Right atrium auricular region (tissue), 2 donors: ENCODE results near the gene BCKDHB. TPM values are rescaled to one million over a fixed set of nuclear protein-coding genes. Genes with fewer than 3 reads are reported as not detected.
"Not testable (repeated sequence)": the region's sequence is repeated elsewhere in the genome, so short reads cannot be mapped to it uniquely, and the experiment has no call there.

Experiments used
- DNase-seq: peaks from one replicate; pipeline ENCODE4 v3.0.0-alpha.2; 2019; ENCODE audit warnings: low spot score
- H3K27ac ChIP-seq, 2 donors: fragments of 200-600 bp; sonication (generic); 1 replicate in 1 of 2; 2 replicates in 1 of 2; pipeline ENCODE4 v1.5.1; 2016 to 2019
- H3K27me3 ChIP-seq, 2 donors: fragments of 200-600 bp; sonication (generic); one replicate each; pipeline versions ENCODE4 v1.5.1 to v1.6.0; 2017 to 2019
- H3K36me3 ChIP-seq: fragments of 200-600 bp; sonication (generic); one replicate; pipeline ENCODE4 v1.5.1; 2016
- H3K4me1 ChIP-seq, 2 donors: fragments of 200-600 bp; sonication (generic); one replicate each; pipeline versions ENCODE4 v1.5.1 to v1.6.0; 2017 to 2019
- H3K4me3 ChIP-seq, 2 donors: fragments of 200-600 bp; sonication (generic); 1 replicate in 1 of 2; 2 replicates in 1 of 2; pipeline ENCODE4 v1.5.1; 2017 to 2019; ENCODE audit warnings: mild to moderate bottlenecking in 1 of 2, moderate library complexity in 1 of 2
- H3K9me3 ChIP-seq, 2 donors: fragments of 200-600 bp; sonication (generic); one replicate each; pipeline ENCODE4 v1.5.1; 2019
- total RNA-seq, 2 donors: library from RNA; depleted of rRNA; stranded (reverse); fragments of >200 nt; gene quantifications; one replicate each; pipeline ENCODE4 v1.1.0, GENCODE V29; 2016
- TF ChIP-seq, protein P1 (sequence below), 2 donors: fragments of 200-600 bp; sonication (generic); IDR thresholded peaks; one replicate each; pipeline ENCODE4 v1.5.1; 2019; ENCODE audit warnings: antibody characterized with exemption in 2 of 2

BCKDHB gene
- total RNA-seq: 10 to 100 TPM in 1 of 2 donors, 1 to 10 TPM in 1; 8.1 to 23.3 TPM

DNA sequence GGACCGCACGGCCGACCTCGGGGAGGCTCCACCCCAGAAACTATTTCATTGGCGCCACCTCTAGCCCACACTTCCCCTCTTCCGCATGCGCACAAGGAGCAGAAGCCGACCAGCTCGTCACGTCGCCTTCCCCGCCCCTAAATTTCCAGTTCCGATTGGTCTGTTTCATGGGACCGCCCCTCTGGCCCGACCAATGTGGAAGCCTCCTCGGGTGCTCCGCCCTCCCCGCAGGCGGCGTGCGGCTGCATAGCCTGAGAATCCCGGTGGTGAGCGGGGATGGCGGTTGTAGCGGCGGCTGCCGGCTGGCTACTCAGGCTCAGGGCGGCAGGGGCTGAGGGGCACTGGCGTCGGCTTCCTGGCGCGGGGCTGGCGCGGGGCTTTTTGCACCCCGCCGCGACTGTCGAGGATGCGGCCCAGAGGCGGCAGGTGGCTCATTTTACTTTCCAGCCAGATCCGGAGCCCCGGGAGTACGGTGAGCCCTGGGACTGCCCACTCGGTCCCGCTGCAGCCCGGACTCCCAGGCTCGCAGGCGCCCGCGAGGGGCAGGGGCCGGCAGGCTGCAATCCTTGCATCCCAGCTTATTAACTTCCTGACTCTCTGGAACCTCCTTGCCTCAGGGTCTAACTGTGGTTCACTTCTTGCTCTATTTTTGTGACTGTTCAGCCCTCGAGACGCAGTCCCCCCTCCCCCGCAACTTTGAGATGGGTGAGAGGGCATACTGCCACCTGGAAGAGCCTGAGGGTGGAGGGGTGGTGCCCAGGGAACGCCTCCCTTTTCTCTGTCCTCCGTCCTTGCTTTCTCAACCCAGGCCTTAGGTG lies at the start of gene BCKDHB:
BCKDHB (plus strand) TSS at position 254 of the 818 bp plus-strand sequence; CDS start at position 277, 23 bp downstream.
- DNase-seq: peak; percentile 99
- TF ChIP-seq, protein P1, sequence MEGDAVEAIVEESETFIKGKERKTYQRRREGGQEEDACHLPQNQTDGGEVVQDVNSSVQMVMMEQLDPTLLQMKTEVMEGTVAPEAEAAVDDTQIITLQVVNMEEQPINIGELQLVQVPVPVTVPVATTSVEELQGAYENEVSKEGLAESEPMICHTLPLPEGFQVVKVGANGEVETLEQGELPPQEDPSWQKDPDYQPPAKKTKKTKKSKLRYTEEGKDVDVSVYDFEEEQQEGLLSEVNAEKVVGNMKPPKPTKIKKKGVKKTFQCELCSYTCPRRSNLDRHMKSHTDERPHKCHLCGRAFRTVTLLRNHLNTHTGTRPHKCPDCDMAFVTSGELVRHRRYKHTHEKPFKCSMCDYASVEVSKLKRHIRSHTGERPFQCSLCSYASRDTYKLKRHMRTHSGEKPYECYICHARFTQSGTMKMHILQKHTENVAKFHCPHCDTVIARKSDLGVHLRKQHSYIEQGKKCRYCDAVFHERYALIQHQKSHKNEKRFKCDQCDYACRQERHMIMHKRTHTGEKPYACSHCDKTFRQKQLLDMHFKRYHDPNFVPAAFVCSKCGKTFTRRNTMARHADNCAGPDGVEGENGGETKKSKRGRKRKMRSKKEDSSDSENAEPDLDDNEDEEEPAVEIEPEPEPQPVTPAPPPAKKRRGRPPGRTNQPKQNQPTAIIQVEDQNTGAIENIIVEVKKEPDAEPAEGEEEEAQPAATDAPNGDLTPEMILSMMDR (IDR thresholded peaks at IDR 0.05): peak in 1 of 2 donors; percentile 22

DNA sequence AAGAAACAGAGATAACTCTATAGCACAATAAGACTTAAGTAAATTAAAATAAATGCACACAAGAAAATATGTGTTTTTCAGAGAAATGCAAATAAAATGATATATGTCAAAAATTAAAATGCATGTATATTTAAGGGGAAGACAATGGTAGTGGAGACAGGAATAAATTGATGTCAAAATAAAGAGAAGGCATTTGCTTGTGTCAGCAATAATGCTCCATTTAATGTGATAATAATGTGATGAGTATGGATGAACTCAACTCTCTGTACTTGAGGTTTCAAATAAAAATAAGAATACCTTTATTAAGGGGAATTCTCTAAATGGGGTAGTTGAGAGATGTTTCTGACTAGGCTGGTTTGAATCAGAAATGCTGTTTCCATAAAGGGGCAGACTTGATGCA lies 45.7 kb upstream of the BCKDHB start:
- H3K4me1 ChIP-seq: no peaks in the 10 kb centered on the region
- no peaks in the 10 kb centered on the region for H3K9me3 ChIP-seq
- no peak for DNase-seq

More for the DNA sequence above, at the start of gene BCKDHB:
- no peaks in the 10 kb centered on the region for H3K27me3 ChIP-seq
- H3K9me3 ChIP-seq: no peaks in the 10 kb centered on the region
- H3K4me3 ChIP-seq: peak within 1 kb of the TSS; percentile 70 to 88
- peak within 1 kb of the TSS; percentile 79 to 91 for H3K27ac ChIP-seq
- peaks cover 0 to 7% of the 10 kb centered on the region in 2 donors for H3K4me1 ChIP-seq
- no peaks in the 10 kb centered on the region for H3K36me3 ChIP-seq

DNA sequence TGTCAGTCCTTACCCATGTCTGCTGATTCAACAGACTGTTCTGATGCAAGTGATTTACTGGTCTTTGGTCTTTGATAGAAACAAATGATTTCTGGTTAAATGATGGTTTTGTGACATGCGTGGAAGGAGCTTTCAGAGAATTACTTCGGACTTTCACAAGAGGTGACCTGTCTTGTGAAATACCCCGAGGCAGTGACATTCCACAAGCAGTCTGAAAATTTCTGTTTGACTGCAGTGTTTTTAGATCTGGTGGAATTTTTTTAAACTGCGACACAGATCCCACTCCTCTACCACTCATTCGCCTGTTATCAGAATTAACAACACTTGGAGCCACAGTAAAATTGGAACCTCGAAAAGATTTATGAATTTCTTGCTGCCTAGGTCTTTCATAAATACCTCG lies 38.3 kb upstream of the BCKDHB start:
- H3K36me3 ChIP-seq: not testable (repeated sequence)

More for the DNA sequence above, 45.7 kb upstream of the BCKDHB start:
- H3K27ac ChIP-seq: no peak overlapping the region
- H3K4me3 ChIP-seq: no peak overlapping the region
- TF ChIP-seq, protein P1 (IDR thresholded peaks at IDR 0.05): no peak
- H3K27me3 ChIP-seq: no peaks in the 10 kb centered on the region
- H3K36me3 ChIP-seq: no peaks in the 10 kb centered on the region

DNA sequence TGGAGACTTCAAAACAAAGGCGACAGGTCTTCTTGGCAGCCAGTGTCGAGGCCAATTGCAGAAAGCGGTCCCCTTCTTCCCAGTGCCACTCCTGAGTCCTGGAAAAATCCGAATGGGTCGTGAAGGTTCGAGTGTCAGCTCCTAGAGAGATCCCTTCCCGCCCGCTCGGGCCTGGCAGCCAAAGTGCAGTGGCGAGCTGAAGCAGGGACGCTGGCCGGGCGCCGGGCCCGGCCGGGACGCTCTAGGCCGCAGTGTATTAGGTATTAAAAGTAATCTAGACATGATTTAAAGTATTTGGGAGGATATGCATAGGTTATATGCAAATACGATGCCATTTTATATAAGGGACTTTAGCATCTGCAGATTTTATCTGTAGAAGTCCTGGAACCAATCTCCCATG lies 36.0 kb upstream of the BCKDHB start:
- H3K36me3 ChIP-seq, H3K4me3 ChIP-seq, H3K27ac ChIP-seq, DNase-seq, H3K4me1 ChIP-seq, H3K27me3 ChIP-seq: not testable (repeated sequence)
- H3K9me3 ChIP-seq: peaks cover 0 to 29% of the 10 kb centered on the region in 2 donors

More for the DNA sequence above, 38.3 kb upstream of the BCKDHB start:
- not testable (repeated sequence) for H3K4me1 ChIP-seq, H3K27ac ChIP-seq, DNase-seq, H3K27me3 ChIP-seq, H3K4me3 ChIP-seq
- peaks cover 0 to 10% of the 10 kb centered on the region in 2 donors for H3K9me3 ChIP-seq

DNA sequence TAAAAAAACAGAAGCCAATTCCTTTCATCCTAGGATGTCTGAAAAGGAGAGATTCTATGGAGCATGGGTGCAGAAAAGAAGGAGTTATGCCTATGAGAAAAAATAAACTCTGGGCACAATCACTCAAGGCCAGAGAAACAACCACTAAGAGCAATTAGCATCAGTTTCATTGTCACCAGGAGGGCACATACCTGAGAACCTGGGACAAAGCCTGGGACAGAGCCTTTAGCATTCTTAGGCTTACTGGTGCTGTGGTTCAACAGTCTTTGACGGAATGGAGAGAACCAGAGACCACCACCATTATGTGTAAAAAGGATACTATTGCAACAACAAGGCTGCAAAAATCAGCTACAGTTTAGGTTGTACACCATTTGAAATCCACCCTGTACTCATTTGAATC lies 29.4 kb upstream of the BCKDHB start:
- Histone ChIP-seq H3K27me3 (no peaks in the 10 kb centered on the region), H3K36me3 (no peaks in the 10 kb centered on the region), H3K9me3 (peaks cover 0 to 29% of the 10 kb centered on the region in 2 donors), H3K27ac (no peak overlapping the region), H3K4me1 (no peaks in the 10 kb centered on the region), H3K4me3 (no peak overlapping the region)
- TF ChIP-seq, protein P1 (IDR thresholded peaks at IDR 0.05): no peak
- no peak for DNase-seq

DNA sequence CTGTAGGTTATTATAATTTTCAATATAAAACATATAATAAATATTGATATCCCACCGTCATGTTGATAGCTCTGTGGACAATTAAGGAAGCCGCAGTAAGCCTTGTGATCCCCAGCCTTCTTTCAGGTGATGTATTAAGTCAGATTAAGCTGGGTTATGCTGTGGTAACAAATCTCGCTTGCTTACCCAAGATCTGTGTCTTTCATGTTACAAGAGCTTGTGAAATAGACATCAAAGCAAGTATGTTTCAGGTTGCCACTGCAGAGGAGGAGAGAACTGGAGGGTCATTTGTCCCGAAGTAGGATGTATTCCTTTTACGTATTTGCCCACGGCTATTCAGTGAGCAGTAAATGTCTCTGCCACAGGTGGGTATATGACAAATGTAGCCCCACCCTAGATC lies 17.8 kb upstream of the BCKDHB start:
- Histone ChIP-seq H3K36me3 (no peaks in the 10 kb centered on the region), H3K27me3 (no peaks in the 10 kb centered on the region), H3K4me3 (no peak overlapping the region), H3K9me3 (no peaks in the 10 kb centered on the region), H3K27ac (no peak overlapping the region), H3K4me1 (no peaks in the 10 kb centered on the region)
- no peak for DNase-seq
- TF ChIP-seq, protein P1 (IDR thresholded peaks at IDR 0.05): no peak
